22Rv1 (cell line): ENCODE data around the gene TEX19.

ENCODE experiments used
- CTCF ChIP-seq: fragments of 450-650 bp; IDR thresholded peaks from 2 replicates; pipeline ENCODE4 v1.5.1; 2017; ENCODE audit warnings: mild to moderate bottlenecking
- ZFX ChIP-seq: fragments of 450-650 bp; IDR thresholded peaks from 2 replicates; pipeline ENCODE4 v1.6.1; 2017; ENCODE audit warnings: antibody characterized with exemption, borderline replicate concordance

- TF ChIP-seq CTCF (no peak), ZFX (no peak)
Observed at GRCh38 chr17:82354804-82355308, 4.2 kb upstream of the TEX19 start.
